ENCODE results near the gene FRMD1. TPM values are rescaled to one million over a fixed set of nuclear protein-coding genes. Genes with fewer than 3 reads are reported as not detected.
A peak's percentile ranks its signal among the peaks of the same experiment; 100 is the strongest.
"Not testable (repeated sequence)": the region's sequence is repeated elsewhere in the genome, so short reads cannot be mapped to it uniquely, and the experiment has no call there.

Gene FRMD1
- total RNA-seq, 1 donor from 2014 or later = not detected

- Histone ChIP-seq H3K4me2 (no peak overlapping the region), H3K36me3 (no peaks in the 10 kb centered on the region), H3F3A (ENCODE audit: low read depth) (no peaks in the 10 kb centered on the region), H3K27ac (no peak overlapping the region), H3K4me3 (no peak overlapping the region), H3K4me1 (peaks cover 19% of the 10 kb centered on the region), H3K9ac (no peak overlapping the region), H3K27me3 (no peaks in the 10 kb centered on the region), H4K20me1 (ENCODE audit: low read depth) (no peaks in the 10 kb centered on the region), H3K79me2 (ENCODE audit: low read depth) (no peaks in the 10 kb centered on the region), H3K9me3 (ENCODE audit: low read depth) (no peaks in the 10 kb centered on the region), H2AFZ (replicated peaks) (no peak overlapping the region)
- H3K9me3 Mint-ChIP-seq = no peaks in the 10 kb centered on the region
- peak overlapping the region; percentile 64 for H3K4me3 Mint-ChIP-seq
- H3K36me3 Mint-ChIP-seq = no peaks in the 10 kb centered on the region
- peaks cover 13% of the 10 kb centered on the region for H3K27me3 Mint-ChIP-seq (ENCODE audit: insufficient read depth, low read depth)
- H3K27ac Mint-ChIP-seq = peak overlapping the region; percentile 53
- TF ChIP-seq EZH2 (IDR thresholded peaks at IDR 0.05) = no peak
- no peak for TF ChIP-seq CTCF (IDR thresholded peaks at IDR 0.05)
- no peak for TF ChIP-seq EZH2phosphoT487 (IDR thresholded peaks at IDR 0.05)
- no peak for DNase-seq (ENCODE audit: low spot score)
- peaks cover 22% of the 10 kb centered on the region for H3K4me1 Mint-ChIP-seq
Observed at GRCh38 chr6:168081858-168082546, 3.0 kb upstream of the FRMD1 start.

- no peak overlapping the region for H3K27ac ChIP-seq
- no peaks in the 10 kb centered on the region for H3K36me3 ChIP-seq
- H3K9me3 Mint-ChIP-seq = no peaks in the 10 kb centered on the region
- peaks cover 19% of the 10 kb centered on the region for H3K4me1 ChIP-seq
- H3K4me3 ChIP-seq = no peak overlapping the region
- TF ChIP-seq CTCF (IDR thresholded peaks at IDR 0.05) (no peak), EZH2phosphoT487 (IDR thresholded peaks at IDR 0.05) (no peak), EZH2 (IDR thresholded peaks at IDR 0.05) (no peak)
- H3K27ac Mint-ChIP-seq = no peak overlapping the region
- no peaks in the 10 kb centered on the region for H3K79me2 ChIP-seq (ENCODE audit: low read depth)
- DNase-seq (ENCODE audit: low spot score) = no peak
- no peaks in the 10 kb centered on the region for H3K27me3 ChIP-seq
- no peak overlapping the region for H3K4me2 ChIP-seq
- peaks cover 13% of the 10 kb centered on the region for H3K27me3 Mint-ChIP-seq (ENCODE audit: insufficient read depth, low read depth)
- no peaks in the 10 kb centered on the region for H3K36me3 Mint-ChIP-seq
- no peaks in the 10 kb centered on the region for H3K9me3 ChIP-seq (ENCODE audit: low read depth)
- H3K4me3 Mint-ChIP-seq = no peak overlapping the region
- H4K20me1 ChIP-seq (ENCODE audit: low read depth) = no peaks in the 10 kb centered on the region
- peaks cover 25% of the 10 kb centered on the region for H3K4me1 Mint-ChIP-seq
- H2AFZ ChIP-seq (replicated peaks) = no peak overlapping the region
- no peak overlapping the region for H3K9ac ChIP-seq
- no peaks in the 10 kb centered on the region for H3F3A ChIP-seq (ENCODE audit: low read depth)
Observed at GRCh38 chr6:168080393-168081077, 1.5 kb upstream of the FRMD1 start.

GRCh38 chr6:168078175-168078942 lies 653 bp downstream of the FRMD1 start:
- Histone ChIP-seq H3K36me3 (no peaks in the 10 kb centered on the region), H3K9ac (no peak overlapping the region), H3K27me3 (no peaks in the 10 kb centered on the region), H3K4me3 (no peak overlapping the region), H2AFZ (replicated peaks) (no peak overlapping the region), H3K4me2 (no peak overlapping the region), H3K9me3 (ENCODE audit: low read depth) (no peaks in the 10 kb centered on the region), H3K4me1 (peaks cover 5% of the 10 kb centered on the region), H3F3A (ENCODE audit: low read depth) (peaks cover 6% of the 10 kb centered on the region), H3K27ac (no peak overlapping the region), H4K20me1 (ENCODE audit: low read depth) (no peaks in the 10 kb centered on the region), H3K79me2 (ENCODE audit: low read depth) (no peaks in the 10 kb centered on the region)
- no peak for DNase-seq (ENCODE audit: low spot score)
- H3K27ac Mint-ChIP-seq = peak overlapping the region; percentile 69
- H3K36me3 Mint-ChIP-seq = no peaks in the 10 kb centered on the region
- no peaks in the 10 kb centered on the region for H3K9me3 Mint-ChIP-seq
- no peak overlapping the region for H3K4me3 Mint-ChIP-seq
- H3K27me3 Mint-ChIP-seq (ENCODE audit: insufficient read depth, low read depth) = peaks cover 13% of the 10 kb centered on the region
- TF ChIP-seq EZH2 (IDR thresholded peaks at IDR 0.05) = no peak
- no peak for TF ChIP-seq CTCF (IDR thresholded peaks at IDR 0.05)
- TF ChIP-seq EZH2phosphoT487 (IDR thresholded peaks at IDR 0.05) = no peak
- peaks cover 17% of the 10 kb centered on the region for H3K4me1 Mint-ChIP-seq

- H3K4me1 Mint-ChIP-seq = peaks cover 15% of the 10 kb centered on the region
- DNase-seq (ENCODE audit: low spot score); H3K36me3 ChIP-seq; H2AFZ ChIP-seq (replicated peaks); H4K20me1 ChIP-seq (ENCODE audit: low read depth); H3K27ac ChIP-seq; H3K9me3 ChIP-seq (ENCODE audit: low read depth); H3K36me3 Mint-ChIP-seq; H3K4me2 ChIP-seq; H3K27ac Mint-ChIP-seq; H3K27me3 Mint-ChIP-seq (ENCODE audit: insufficient read depth, low read depth); H3K4me3 Mint-ChIP-seq; H3K79me2 ChIP-seq (ENCODE audit: low read depth); H3F3A ChIP-seq (ENCODE audit: low read depth); H3K27me3 ChIP-seq; H3K9me3 Mint-ChIP-seq; H3K4me1 ChIP-seq; H3K9ac ChIP-seq; H3K4me3 ChIP-seq: not testable (repeated sequence)
Observed at GRCh38 chr6:168077401-168077800, 1.6 kb downstream of the FRMD1 start.

Measured in neural progenitor cell (in vitro differentiated cells).